Cortex of kidney (tissue), 1 donor: ENCODE results near the gene ZNF76.
"Not testable (repeated sequence)": the region's sequence is repeated elsewhere in the genome, so short reads cannot be mapped to it uniquely, and the experiment has no call there.

Experiments
- DNase-seq: peaks from one replicate; lab custom pipeline; 2025; lab: John Stamatoyannopoulos, UW

The ZNF76 gene

GRCh38 chr6:35300848-35301247 lies 41.3 kb downstream of the ZNF76 start:
- no peak for DNase-seq

GRCh38 chr6:35302604-35303241 lies 43.2 kb downstream of the ZNF76 start:
- no peak for DNase-seq

GRCh38 chr6:35304299-35304698 lies 44.8 kb downstream of the ZNF76 start:
- DNase-seq: no peak

- DNase-seq: no peak
These were observed 45.6 kb downstream of the ZNF76 start for GRCh38 chr6:35305117-35305516.

- DNase-seq: not testable (repeated sequence)
These were observed 47.6 kb downstream of the ZNF76 start for GRCh38 chr6:35307138-35307537.

GRCh38 chr6:35308543-35308942 lies 49.0 kb downstream of the ZNF76 start:
- DNase-seq: not testable (repeated sequence)

GRCh38 chr6:35309611-35310264 lies 50.2 kb downstream of the ZNF76 start:
- no peak for DNase-seq

GRCh38 chr6:35310265-35310831 lies 50.8 kb downstream of the ZNF76 start:
- no peak for DNase-seq

GRCh38 chr6:35311390-35312075 lies 52.0 kb downstream of the ZNF76 start:
- no peak for DNase-seq

- no peak for DNase-seq
These were observed 52.7 kb downstream of the ZNF76 start for GRCh38 chr6:35312076-35312800.

- no peak for DNase-seq
These were observed 53.3 kb downstream of the ZNF76 start for GRCh38 chr6:35312807-35313206.

- no peak for DNase-seq
These were observed 58.1 kb downstream of the ZNF76 start for GRCh38 chr6:35317483-35318195.

GRCh38 chr6:35318196-35319171 lies 58.9 kb downstream of the ZNF76 start:
- DNase-seq: no peak

GRCh38 chr6:35319346-35320030 lies 60.0 kb downstream of the ZNF76 start:
- no peak for DNase-seq

GRCh38 chr6:35320031-35320410 lies 60.5 kb downstream of the ZNF76 start:
- no peak for DNase-seq

GRCh38 chr6:35321091-35321490 lies 61.6 kb downstream of the ZNF76 start:
- no peak for DNase-seq

GRCh38 chr6:35327349-35328027 lies 68.0 kb downstream of the ZNF76 start:
- no peak for DNase-seq

GRCh38 chr6:35328108-35328723 lies 68.7 kb downstream of the ZNF76 start:
- DNase-seq: no peak

GRCh38 chr6:35328965-35329364 lies 69.4 kb downstream of the ZNF76 start:
- not testable (repeated sequence) for DNase-seq
